ENCODE measurements around the gene CAMTA1. TPM values are rescaled to one million over a fixed set of nuclear protein-coding genes. Genes with fewer than 3 reads are reported as not detected.

Gene CAMTA1
- polyA plus RNA-seq, 1 donor (not counting 4 experiments of a cell fraction or from before 2014, with no cell fraction given), result 51.4 TPM

GRCh38 chr1:7128293-7128692 lies 343.0 kb downstream of the CAMTA1 start:
- Histone ChIP-seq H3K36me3 (ENCODE audit: control insufficient read depth in 2 of 2, extremely low read depth in 1 of 2, insufficient read depth in 2 of 2, low read length in 2 of 2) (no peaks in the 10 kb centered on the region), H3K4me3 (ENCODE audit: control insufficient read depth in 2 of 3, extremely low read depth in 1 of 3, insufficient read depth in 2 of 3, low read depth in 1 of 3, low read length in 3 of 3) (no peak overlapping the region), H3K9ac (ENCODE audit: control insufficient read depth, extremely low read depth, insufficient read depth, low read length) (no peak overlapping the region), H3K9me3 (ENCODE audit: control insufficient read depth, low read depth, low read length) (no peaks in the 10 kb centered on the region), H3K79me2 (ENCODE audit: control insufficient read depth, insufficient read depth, low read length) (no peaks in the 10 kb centered on the region), H3K27me3 (ENCODE audit: control insufficient read depth, extremely low read depth, insufficient read depth, low read length) (no peaks in the 10 kb centered on the region), H4K20me1 (ENCODE audit: control insufficient read depth, extremely low read depth, insufficient read depth, low read length) (no peaks in the 10 kb centered on the region), H3K27ac (ENCODE audit: control insufficient read depth, insufficient read depth, low read length) (no peak overlapping the region), H3K9me1 (ENCODE audit: control insufficient read depth, extremely low read depth, insufficient read depth, low read length) (no peaks in the 10 kb centered on the region), H3K4me2 (ENCODE audit: control insufficient read depth, extremely low read depth, insufficient read depth, low read depth, low read length) (no peak overlapping the region), H2AFZ (ENCODE audit: control insufficient read depth, low read length) (no peak overlapping the region), H3K4me1 (ENCODE audit: control insufficient read depth, extremely low read depth, insufficient read depth, low read length) (no peaks in the 10 kb centered on the region)
- TF ChIP-seq EZH2 (IDR thresholded peaks at IDR 0.05; ENCODE audit: low read length), result no peak
- TF ChIP-seq, protein P1, sequence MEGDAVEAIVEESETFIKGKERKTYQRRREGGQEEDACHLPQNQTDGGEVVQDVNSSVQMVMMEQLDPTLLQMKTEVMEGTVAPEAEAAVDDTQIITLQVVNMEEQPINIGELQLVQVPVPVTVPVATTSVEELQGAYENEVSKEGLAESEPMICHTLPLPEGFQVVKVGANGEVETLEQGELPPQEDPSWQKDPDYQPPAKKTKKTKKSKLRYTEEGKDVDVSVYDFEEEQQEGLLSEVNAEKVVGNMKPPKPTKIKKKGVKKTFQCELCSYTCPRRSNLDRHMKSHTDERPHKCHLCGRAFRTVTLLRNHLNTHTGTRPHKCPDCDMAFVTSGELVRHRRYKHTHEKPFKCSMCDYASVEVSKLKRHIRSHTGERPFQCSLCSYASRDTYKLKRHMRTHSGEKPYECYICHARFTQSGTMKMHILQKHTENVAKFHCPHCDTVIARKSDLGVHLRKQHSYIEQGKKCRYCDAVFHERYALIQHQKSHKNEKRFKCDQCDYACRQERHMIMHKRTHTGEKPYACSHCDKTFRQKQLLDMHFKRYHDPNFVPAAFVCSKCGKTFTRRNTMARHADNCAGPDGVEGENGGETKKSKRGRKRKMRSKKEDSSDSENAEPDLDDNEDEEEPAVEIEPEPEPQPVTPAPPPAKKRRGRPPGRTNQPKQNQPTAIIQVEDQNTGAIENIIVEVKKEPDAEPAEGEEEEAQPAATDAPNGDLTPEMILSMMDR (optimal IDR thresholded peaks at IDR 0.05 in 1 of 3, IDR thresholded peaks at IDR 0.05 in 1 of 3, conservative IDR thresholded peaks at IDR 0.05 in 1 of 3; ENCODE audit: extremely low read depth in 1 of 3, insufficient read depth in 2 of 3, low read length in 3 of 3), result no peak
- dilution Hi-C loops (cut with MboI; ENCODE audit: extremely low pct_ligation_motif_present, low sequenced_read_pairs), result no loop called here
- DNase-seq (ENCODE audit: low read depth, low spot score), result no peak
- FAIRE-seq, result no peak

DNA sequence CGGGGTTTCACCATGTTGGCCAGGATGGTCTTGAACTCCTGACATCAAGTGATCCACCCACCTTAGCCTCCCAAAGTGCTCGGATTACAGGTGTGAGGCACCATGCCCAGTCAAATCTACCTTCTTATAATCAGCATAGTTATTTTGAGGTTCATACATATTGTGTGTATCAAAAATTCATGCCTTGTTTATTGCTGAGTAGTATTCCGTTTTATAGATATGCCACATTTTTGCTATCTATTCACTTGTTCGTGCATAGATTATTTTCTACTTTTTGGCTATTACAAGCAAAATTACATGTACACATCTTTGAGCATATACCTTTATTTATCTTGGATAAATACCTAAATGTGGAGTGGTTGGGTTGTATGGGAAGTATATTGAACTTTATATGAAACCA lies 344.9 kb downstream of the CAMTA1 start:
- Histone ChIP-seq H3K79me2 (ENCODE audit: control insufficient read depth, insufficient read depth, low read length) (no peaks in the 10 kb centered on the region), H3K9me3 (ENCODE audit: control insufficient read depth, low read depth, low read length) (no peaks in the 10 kb centered on the region), H3K9me1 (ENCODE audit: control insufficient read depth, extremely low read depth, insufficient read depth, low read length) (no peaks in the 10 kb centered on the region), H2AFZ (ENCODE audit: control insufficient read depth, low read length) (no peak overlapping the region), H3K4me1 (ENCODE audit: control insufficient read depth, extremely low read depth, insufficient read depth, low read length) (no peaks in the 10 kb centered on the region), H3K36me3 (ENCODE audit: control insufficient read depth in 2 of 2, extremely low read depth in 1 of 2, insufficient read depth in 2 of 2, low read length in 2 of 2) (no peaks in the 10 kb centered on the region), H3K9ac (ENCODE audit: control insufficient read depth, extremely low read depth, insufficient read depth, low read length) (no peak overlapping the region), H3K4me3 (ENCODE audit: control insufficient read depth in 2 of 3, extremely low read depth in 1 of 3, insufficient read depth in 2 of 3, low read depth in 1 of 3, low read length in 3 of 3) (no peak overlapping the region), H4K20me1 (ENCODE audit: control insufficient read depth, extremely low read depth, insufficient read depth, low read length) (no peaks in the 10 kb centered on the region), H3K27ac (ENCODE audit: control insufficient read depth, insufficient read depth, low read length) (no peak overlapping the region), H3K4me2 (ENCODE audit: control insufficient read depth, extremely low read depth, insufficient read depth, low read depth, low read length) (no peak overlapping the region), H3K27me3 (ENCODE audit: control insufficient read depth, extremely low read depth, insufficient read depth, low read length) (no peaks in the 10 kb centered on the region)
- FAIRE-seq (no peak), DNase-seq (ENCODE audit: low read depth, low spot score) (no peak)
- dilution Hi-C loops (cut with MboI; ENCODE audit: extremely low pct_ligation_motif_present, low sequenced_read_pairs), result no loop called here
- TF ChIP-seq, protein P1 (optimal IDR thresholded peaks at IDR 0.05 in 1 of 3, IDR thresholded peaks at IDR 0.05 in 1 of 3, conservative IDR thresholded peaks at IDR 0.05 in 1 of 3; ENCODE audit: extremely low read depth in 1 of 3, insufficient read depth in 2 of 3, low read length in 3 of 3), result no peak
- TF ChIP-seq EZH2 (IDR thresholded peaks at IDR 0.05; ENCODE audit: low read length), result no peak

All from keratinocyte (primary cell).